Stimulated activated CD4-positive, alpha-beta T cell treated with anti-CD3 and anti-CD28 coated beads, Interleukin-12 subunit alpha, Interleukin-12 subunit beta, amount 100 ng/mL, for 4 hours (primary cell): ENCODE measurements around the gene RMRP.
"Not testable (repeated sequence)": the region's sequence is repeated elsewhere in the genome, so short reads cannot be mapped to it uniquely, and the experiment has no call there.

ENCODE experiments used
- DNase-seq: peaks from one replicate; pipeline ENCODE4 v3.0.0-alpha.2; 2020

Gene RMRP

GRCh38 chr9:35664531-35665470, 7.0 kb upstream of the RMRP start, which contains the start of gene ARHGEF39:
ARHGEF39 (minus strand) TSS chr9:35665195; CDS start chr9:35665169, 26 bp downstream.
- peak; percentile 60 for DNase-seq

- DNase-seq, result no peak
Observed at GRCh38 chr9:35662437-35662836, 4.6 kb upstream of the RMRP start.

- DNase-seq, result no peak
Observed at GRCh38 chr9:35661756-35662350, 4.0 kb upstream of the RMRP start.

GRCh38 chr9:35660966-35661415, 3.2 kb upstream of the RMRP start:
- no peak for DNase-seq

- DNase-seq, result no peak
Observed at GRCh38 chr9:35659340-35659739, 1.5 kb upstream of the RMRP start.

- no peak for DNase-seq
Observed at GRCh38 chr9:35658968-35659220, 1.1 kb upstream of the RMRP start.

GRCh38 chr9:35658137-35658967, 533 bp upstream of the RMRP start, which contains the start of gene CCDC107:
CCDC107 (plus strand) TSS chr9:35658292; CDS start chr9:35658380, 88 bp downstream.
- DNase-seq, result peak; percentile 80

GRCh38 chr9:35656831-35657545, 831 bp downstream of the RMRP start:
- no peak for DNase-seq

GRCh38 chr9:35656348-35656747, 1.5 kb downstream of the RMRP start:
- DNase-seq, result no peak

- no peak for DNase-seq
Observed at GRCh38 chr9:35653611-35654010, 4.2 kb downstream of the RMRP start.

GRCh38 chr9:35652829-35653209, 5.0 kb downstream of the RMRP start:
- DNase-seq, result no peak

GRCh38 chr9:35651956-35652828, 5.6 kb downstream of the RMRP start:
- no peak for DNase-seq

GRCh38 chr9:35650341-35651158, 7.3 kb downstream of the RMRP start, which contains the start of gene SIT1:
SIT1 (minus strand) TSS chr9:35650931; CDS start chr9:35650853, 78 bp downstream.
- DNase-seq, result no peak

GRCh38 chr9:35649431-35650340, 8.1 kb downstream of the RMRP start:
- DNase-seq, result peak; percentile 43

- DNase-seq, result peak; percentile 91
Observed at GRCh38 chr9:35646533-35647265, 11.1 kb downstream of the RMRP start.

- DNase-seq, result no peak
Observed at GRCh38 chr9:35646153-35646532, 11.7 kb downstream of the RMRP start.

GRCh38 chr9:35645736-35646135, 12.1 kb downstream of the RMRP start:
- DNase-seq, result not testable (repeated sequence)

- DNase-seq, result no peak
Observed at GRCh38 chr9:35643046-35643445, 14.8 kb downstream of the RMRP start.

- DNase-seq, result not testable (repeated sequence)
Observed at GRCh38 chr9:35641478-35641877, 16.3 kb downstream of the RMRP start.
